NB4 (cell line): Measurements from ENCODE around the gene UBAC2.

Source experiments
- DNase-seq: peaks from one replicate; pipeline ENCODE4 v3.0.0; 2010; ENCODE audit warnings: low read depth
- H3K4me3 ChIP-seq: one replicate; pipeline ENCODE4 v1.5.1; 2011; ENCODE audit warnings: mild to moderate bottlenecking, low read depth, low read length, moderate library complexity
- MYC ChIP-seq: IDR thresholded peaks from 2 replicates; pipeline ENCODE4 v1.6.1; 2011; ENCODE audit warnings: low read depth, low read length
- POLR2A ChIP-seq: IDR thresholded peaks from 2 replicates; pipeline ENCODE4 v1.6.1; 2011; ENCODE audit warnings: mild to moderate bottlenecking; ENCODE audit not compliant: insufficient read length; ENCODE audit errors: extremely low read depth
- TF ChIP-seq, protein P1 (sequence below): IDR thresholded peaks from one replicate; pipeline ENCODE4 v1.5.1; 2012; ENCODE audit warnings: low read depth, low read length
- TF ChIP-seq, protein P2 (sequence below): IDR thresholded peaks from 2 replicates; pipeline ENCODE4 v1.6.1; 2011; ENCODE audit warnings: low read depth, low read length

Gene UBAC2

DNA sequence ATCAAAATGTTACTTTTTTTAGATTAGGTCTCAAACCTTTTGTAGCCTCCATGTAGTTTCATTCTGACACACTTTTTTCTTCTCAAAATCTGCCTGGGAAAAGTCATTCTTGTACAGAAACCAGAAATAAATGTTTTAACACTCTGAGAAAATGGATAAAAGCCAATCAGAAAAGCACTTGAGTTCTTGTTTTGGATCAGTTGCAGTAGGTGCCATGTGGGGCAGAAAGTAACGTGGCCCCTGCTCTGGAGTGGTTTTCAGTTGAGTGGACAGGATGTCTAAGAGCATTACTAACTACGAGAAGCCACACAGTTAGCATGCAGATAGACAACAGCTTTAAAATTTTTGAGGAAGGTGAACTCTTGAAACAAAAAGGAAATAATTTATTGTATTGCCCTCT lies 87.4 kb downstream of the UBAC2 start:
- no peak for DNase-seq
- TF ChIP-seq, protein P1, sequence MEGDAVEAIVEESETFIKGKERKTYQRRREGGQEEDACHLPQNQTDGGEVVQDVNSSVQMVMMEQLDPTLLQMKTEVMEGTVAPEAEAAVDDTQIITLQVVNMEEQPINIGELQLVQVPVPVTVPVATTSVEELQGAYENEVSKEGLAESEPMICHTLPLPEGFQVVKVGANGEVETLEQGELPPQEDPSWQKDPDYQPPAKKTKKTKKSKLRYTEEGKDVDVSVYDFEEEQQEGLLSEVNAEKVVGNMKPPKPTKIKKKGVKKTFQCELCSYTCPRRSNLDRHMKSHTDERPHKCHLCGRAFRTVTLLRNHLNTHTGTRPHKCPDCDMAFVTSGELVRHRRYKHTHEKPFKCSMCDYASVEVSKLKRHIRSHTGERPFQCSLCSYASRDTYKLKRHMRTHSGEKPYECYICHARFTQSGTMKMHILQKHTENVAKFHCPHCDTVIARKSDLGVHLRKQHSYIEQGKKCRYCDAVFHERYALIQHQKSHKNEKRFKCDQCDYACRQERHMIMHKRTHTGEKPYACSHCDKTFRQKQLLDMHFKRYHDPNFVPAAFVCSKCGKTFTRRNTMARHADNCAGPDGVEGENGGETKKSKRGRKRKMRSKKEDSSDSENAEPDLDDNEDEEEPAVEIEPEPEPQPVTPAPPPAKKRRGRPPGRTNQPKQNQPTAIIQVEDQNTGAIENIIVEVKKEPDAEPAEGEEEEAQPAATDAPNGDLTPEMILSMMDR = no peak
- TF ChIP-seq POLR2A = no peak
- TF ChIP-seq, protein P2, sequence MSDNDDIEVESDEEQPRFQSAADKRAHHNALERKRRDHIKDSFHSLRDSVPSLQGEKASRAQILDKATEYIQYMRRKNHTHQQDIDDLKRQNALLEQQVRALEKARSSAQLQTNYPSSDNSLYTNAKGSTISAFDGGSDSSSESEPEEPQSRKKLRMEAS = no peak
- TF ChIP-seq MYC = no peak
- H3K4me3 ChIP-seq = no peak overlapping the region

DNA sequence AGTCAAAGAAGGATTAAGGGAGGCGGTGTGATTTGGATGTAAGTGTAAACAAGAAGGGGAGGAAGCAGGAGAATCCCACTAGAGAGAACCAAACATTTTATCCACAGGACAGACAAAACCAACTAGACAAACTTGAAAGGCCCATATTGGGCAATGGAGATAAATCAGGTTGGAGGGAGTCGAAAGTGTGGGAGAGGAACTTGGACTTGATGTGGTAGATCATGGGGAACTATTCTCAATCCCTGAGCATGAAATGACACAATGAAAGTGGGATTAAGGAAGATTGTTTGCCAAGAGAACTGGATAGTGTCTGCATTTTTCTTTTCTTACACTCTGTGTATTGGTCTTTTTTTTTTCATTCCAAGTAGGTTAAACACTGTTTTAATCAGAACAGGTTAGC lies 88.6 kb downstream of the UBAC2 start:
- DNase-seq = no peak
- no peak overlapping the region for H3K4me3 ChIP-seq
- TF ChIP-seq, protein P1 = no peak
- TF ChIP-seq POLR2A (no peak), MYC (no peak)
- TF ChIP-seq, protein P2 = no peak

DNA sequence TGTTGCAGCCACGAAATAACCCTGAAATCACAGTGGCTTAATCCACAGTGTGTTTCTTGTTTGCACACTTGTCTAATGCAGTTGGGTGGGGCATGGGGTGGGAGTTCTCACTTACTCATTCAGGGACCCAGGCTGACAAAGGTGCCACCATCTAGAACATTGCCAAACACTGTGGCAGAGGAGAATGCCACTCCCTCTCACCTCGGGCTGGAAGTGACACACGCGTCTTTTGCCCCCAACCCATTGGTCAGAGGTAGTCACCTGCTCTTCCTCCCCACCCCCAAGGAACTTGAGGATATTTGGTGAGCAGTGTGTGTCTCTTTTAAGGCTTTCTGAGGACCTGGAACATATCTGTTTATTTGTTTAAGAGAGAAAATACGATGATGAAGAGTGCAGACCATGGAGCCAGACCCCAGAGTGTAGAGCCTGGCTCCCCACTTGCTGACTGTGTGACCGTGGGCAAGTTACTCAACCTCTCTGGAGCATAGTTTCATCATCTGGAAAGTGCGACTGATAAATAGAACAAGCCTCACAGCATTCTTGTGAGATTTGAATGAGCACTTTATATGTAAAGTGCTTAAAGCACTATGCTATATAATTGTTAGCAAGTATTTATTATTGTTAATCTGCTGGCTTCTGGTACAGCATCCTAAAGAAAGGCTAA lies 89.2 kb downstream of the UBAC2 start:
- DNase-seq = no peak
- no peak overlapping the region for H3K4me3 ChIP-seq
- TF ChIP-seq MYC = no peak
- TF ChIP-seq POLR2A = no peak
- TF ChIP-seq, protein P1 = no peak
- TF ChIP-seq, protein P2 = no peak

GRCh38 chr13:99290894-99291293 lies 90.2 kb downstream of the UBAC2 start:
- TF ChIP-seq, protein P2 = no peak
- TF ChIP-seq, protein P1 = no peak
- TF ChIP-seq MYC (no peak), POLR2A (no peak)
- H3K4me3 ChIP-seq = no peak overlapping the region
- DNase-seq = no peak

GRCh38 chr13:99293178-99293577 lies 92.5 kb downstream of the UBAC2 start:
- DNase-seq = no peak
- TF ChIP-seq MYC (no peak), POLR2A (no peak)
- TF ChIP-seq, protein P1 = no peak
- TF ChIP-seq, protein P2 = no peak
- H3K4me3 ChIP-seq = no peak overlapping the region

DNA sequence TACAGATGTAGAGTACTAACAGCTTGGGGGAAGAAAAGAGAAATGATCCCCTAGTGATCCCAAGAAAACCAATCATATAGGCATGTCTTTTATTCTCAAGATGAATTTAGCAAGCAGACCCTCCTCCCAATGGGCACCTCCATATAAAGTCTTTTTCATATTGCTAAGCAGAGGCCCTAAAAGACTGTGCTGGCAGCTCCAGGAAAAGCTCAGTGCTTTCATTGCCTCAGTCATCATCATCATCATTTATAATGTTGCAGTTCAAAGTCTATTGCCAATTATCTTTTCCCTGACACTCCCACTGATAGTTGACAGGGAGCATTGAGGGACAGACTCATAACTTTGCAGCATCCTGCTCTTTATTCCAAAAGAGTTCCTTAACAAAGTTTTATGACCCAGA lies 93.5 kb downstream of the UBAC2 start:
- no peak for DNase-seq
- no peak for TF ChIP-seq MYC
- TF ChIP-seq, protein P1 = no peak
- TF ChIP-seq POLR2A = no peak
- TF ChIP-seq, protein P2 = no peak
- H3K4me3 ChIP-seq = no peak overlapping the region
